HG03135 (cell line): ENCODE measurements around the gene RASGRP1.

ENCODE experiments used
- ATAC-seq: cut with Tn5 transposase; IDR thresholded peaks from one replicate; pipeline ENCODE4 v1.9.1; 2021; ENCODE audit warnings: mild to moderate bottlenecking, moderate library complexity; ENCODE audit not compliant: unreplicated experiment

The RASGRP1 gene

DNA sequence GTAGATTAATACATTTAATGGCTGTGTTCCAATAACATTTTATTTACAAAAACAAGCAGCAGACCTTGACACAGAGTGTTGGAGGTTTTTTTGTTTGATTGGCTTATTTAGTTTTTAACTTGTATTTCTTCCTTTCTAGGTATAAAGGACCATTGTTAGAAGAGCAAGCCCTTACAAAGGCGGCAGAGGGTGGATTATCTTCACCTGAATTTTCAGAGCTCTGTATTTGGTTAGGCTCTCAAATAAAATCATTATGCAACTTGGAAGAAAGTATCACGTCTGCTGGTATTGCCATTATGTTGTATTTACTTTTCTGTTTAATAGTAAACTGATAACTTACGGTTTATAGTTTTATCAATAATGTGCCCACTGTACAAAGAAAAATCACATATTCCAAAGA lies 100.7 kb downstream of the RASGRP1 start:
- ATAC-seq: no peak

GRCh38 chr15:38461066-38461833 lies 103.4 kb downstream of the RASGRP1 start:
- peak; percentile 82 for ATAC-seq

GRCh38 chr15:38460543-38460942 lies 104.1 kb downstream of the RASGRP1 start:
- no peak for ATAC-seq

GRCh38 chr15:38459480-38459879 lies 105.1 kb downstream of the RASGRP1 start:
- no peak for ATAC-seq

- ATAC-seq: no peak
Measured at GRCh38 chr15:38458646-38459045, 106.0 kb downstream of the RASGRP1 start.

- no peak for ATAC-seq
Measured at GRCh38 chr15:38455092-38455491, 109.5 kb downstream of the RASGRP1 start.

GRCh38 chr15:38454696-38455090 lies 109.9 kb downstream of the RASGRP1 start:
- peak; percentile 23 for ATAC-seq

DNA sequence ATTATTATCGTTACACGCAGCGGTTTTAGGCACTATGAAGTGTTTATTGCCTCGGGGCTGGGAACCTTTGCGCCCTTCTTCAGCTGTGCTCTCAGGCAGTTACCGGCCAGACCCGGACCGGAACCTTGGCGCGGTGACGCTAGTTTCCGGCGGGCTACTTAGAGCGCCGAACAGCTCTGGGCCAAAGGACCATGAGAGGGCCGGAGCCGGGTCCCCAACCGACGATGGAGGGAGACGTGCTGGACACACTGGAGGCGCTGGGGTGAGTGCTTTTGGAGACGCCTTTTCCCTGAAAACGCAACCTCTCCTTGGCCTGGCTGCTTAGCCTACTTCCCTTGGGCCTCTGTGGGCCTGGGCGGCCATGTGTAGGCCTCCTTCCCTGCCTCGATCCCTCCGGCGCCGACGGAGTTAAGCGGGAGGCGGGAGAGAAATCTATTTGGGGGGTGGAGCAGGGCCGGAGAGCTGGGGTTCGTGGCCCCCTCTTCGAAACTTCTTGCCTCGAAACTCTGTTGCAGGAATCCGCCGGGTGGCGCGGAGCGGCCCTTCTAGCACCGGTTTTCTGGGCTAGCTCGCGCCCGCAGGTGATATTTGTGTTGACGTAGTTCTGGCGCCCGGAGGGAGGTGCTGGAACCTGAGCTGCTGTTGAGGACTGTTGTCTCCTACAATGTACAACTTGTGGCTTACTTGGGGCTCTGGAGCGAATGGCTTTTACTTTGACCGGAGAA lies 110.5 kb downstream of the RASGRP1 start, which contains the start of gene FAM98B:
FAM98B (plus strand) TSS at position 157 of the 725 bp plus-strand sequence; CDS start at position 192, 35 bp downstream.
- peak; percentile 91 for ATAC-seq

- ATAC-seq: no peak
Measured at GRCh38 chr15:38441130-38441519, 123.5 kb downstream of the RASGRP1 start.

- ATAC-seq: peak; percentile 67
Measured at GRCh38 chr15:38440353-38441129, 124.1 kb downstream of the RASGRP1 start.
